MCF 10A (cell line): ENCODE results near the gene PTGR3. TPM values are rescaled to one million over a fixed set of nuclear protein-coding genes. Genes with fewer than 3 reads are reported as not detected.

Source experiments
- BruUV-seq: library from RNA; stranded (reverse); fragments of 400-500 nt; replicated peaks from 2 replicates; lab custom pipeline; 2021; lab: Mats Ljungman, UMichigan
- CTCF ChIA-PET: fragments of 300-600 bp; sonication (Branson Sonifier 250); formaldehyde crosslinking; extraction: SDS; loops from one replicate; lab custom pipeline; 2021; ENCODE audit warnings: antibody characterized with exemption, inconsistent platforms; lab: Yijun Ruan, JAX
- POLR2A ChIA-PET: fragments of 300-600, 350-650 bp; sonication (Branson Sonifier 250); formaldehyde crosslinking; extraction: SDS; loops from one replicate; lab custom pipeline; 2020; ENCODE audit warnings: antibody characterized with exemption, inconsistent platforms; lab: Yijun Ruan, JAX
- DNase-seq: peaks from one replicate; pipeline ENCODE4 v3.0.0-alpha.2; 2018; ENCODE audit not compliant: unreplicated experiment
- H3K27ac Mint-ChIP-seq: one replicate; pipeline ENCODE4 v1.8.0; 2022; ENCODE audit warnings: mild to moderate bottlenecking, low read depth, mixed read lengths; ENCODE audit not compliant: unreplicated experiment
- H3K27me3 Mint-ChIP-seq: one replicate; pipeline ENCODE4 v1.8.0; 2022; ENCODE audit warnings: mixed read lengths; ENCODE audit not compliant: insufficient read depth, unreplicated experiment
- H3K36me3 Mint-ChIP-seq: one replicate; pipeline ENCODE4 v1.8.0; 2022; ENCODE audit warnings: mild to moderate bottlenecking, moderate library complexity, mixed read lengths; ENCODE audit not compliant: insufficient read depth, unreplicated experiment
- H3K4me1 Mint-ChIP-seq: one replicate; pipeline ENCODE4 v1.8.0; 2022; ENCODE audit warnings: mixed read lengths; ENCODE audit not compliant: insufficient read depth, unreplicated experiment
- H3K4me3 Mint-ChIP-seq: one replicate; pipeline ENCODE4 v1.8.0; 2022; ENCODE audit warnings: mild to moderate bottlenecking, moderate library complexity, mixed read lengths; ENCODE audit not compliant: unreplicated experiment
- H3K9me3 Mint-ChIP-seq: one replicate; pipeline ENCODE4 v1.8.0; 2022; ENCODE audit warnings: mixed read lengths; ENCODE audit not compliant: unreplicated experiment
- CTCF ChIP-seq: fragments of 200-600 bp; IDR thresholded peaks from one replicate; pipeline ENCODE4 v1.8.0; 2022; ENCODE audit warnings: antibody characterized with exemption, mild to moderate bottlenecking; ENCODE audit not compliant: unreplicated experiment
- intact Hi-C: fragments of 100-400 bp; cut with micrococcal nuclease; formaldehyde crosslinking; loops from 2 replicates; pipeline ENCODE4 v1.14.1; 2022
- total RNA-seq: library from RNA; stranded (reverse); gene quantifications from 2 replicates; pipeline ENCODE4 v1.2.3, GENCODE V29; 2022

PTGR3 gene
- total RNA-seq, 1 experiment from 2014 or later = 20.6 TPM

GRCh38 chr18:75212751-75213090, 3.8 kb upstream of the PTGR3 start:
- H3K4me1 Mint-ChIP-seq = peaks cover 30% of the 10 kb centered on the region
- no peak overlapping the region for H3K27ac Mint-ChIP-seq
- no TSS peak for BruUV-seq
- no peak for TF ChIP-seq CTCF
- ChIA-PET CTCF (interaction anchor here (0.6 to 1.4 kb wide), 8 partner anchors 13 to 1245 kb away, joined by 3 to 4 read pairs (median 3); no protein-coding TSS in a partner anchor), POLR2A (interaction anchor here (0.6 to 1.9 kb wide), 11 partner anchors 12 to 1352 kb away, joined by 3 to 11 read pairs (median 4); no protein-coding TSS in a partner anchor)
- H3K36me3 Mint-ChIP-seq = peaks cover 6% of the 10 kb centered on the region
- H3K4me3 Mint-ChIP-seq = peak overlapping the region; percentile 70
- H3K9me3 Mint-ChIP-seq = no peaks in the 10 kb centered on the region
- intact Hi-C loops = loop anchor here (5.0 to 10.0 kb wide), 5 partner anchors 35 to 1140 kb away; no protein-coding TSS in a partner anchor
- H3K27me3 Mint-ChIP-seq = no peaks in the 10 kb centered on the region
- peak; percentile 5 for DNase-seq

GRCh38 chr18:75211953-75212750, 3.2 kb upstream of the PTGR3 start:
- CTCF ChIA-PET = interaction anchor here (0.6 to 1.4 kb wide), 8 partner anchors 13 to 1245 kb away, joined by 3 to 4 read pairs (median 3); no protein-coding TSS in a partner anchor
- no peak for TF ChIP-seq CTCF
- POLR2A ChIA-PET = interaction anchor here (0.8 to 2.7 kb wide), 10 partner anchors 13 to 1353 kb away, joined by 3 to 12 read pairs (median 4); no protein-coding TSS in a partner anchor
- Mint-ChIP-seq H3K27me3 (no peaks in the 10 kb centered on the region), H3K36me3 (peaks cover 6% of the 10 kb centered on the region), H3K27ac (no peak overlapping the region), H3K4me1 (peaks cover 35% of the 10 kb centered on the region), H3K9me3 (no peaks in the 10 kb centered on the region), H3K4me3 (peak overlapping the region; percentile 70)
- BruUV-seq = no TSS peak
- intact Hi-C loops = loop anchor here (2.0 to 10.0 kb wide), 6 partner anchors 35 to 1140 kb away; no protein-coding TSS in a partner anchor
- DNase-seq = peak; percentile 33

- no TSS peak for BruUV-seq
- Mint-ChIP-seq H3K9me3 (no peaks in the 10 kb centered on the region), H3K4me3 (peak overlapping the region; percentile 70), H3K36me3 (peaks cover 6% of the 10 kb centered on the region), H3K27ac (no peak overlapping the region), H3K27me3 (no peaks in the 10 kb centered on the region), H3K4me1 (peaks cover 39% of the 10 kb centered on the region)
- POLR2A ChIA-PET = interaction anchor here (2.7 to 3.8 kb wide), 2 partner anchors 267 to 614 kb away, joined by 12 to 28 read pairs; partner anchors contain the start of gene ZNF407
- CTCF ChIA-PET = interaction anchor here (1.3 kb wide), 1 partner anchor 580 kb away, joined by 4 read pairs; no protein-coding TSS in a partner anchor
- intact Hi-C loops = loop anchor here (2.0 to 10.0 kb wide), 6 partner anchors 36 to 1141 kb away; no protein-coding TSS in a partner anchor
- no peak for TF ChIP-seq CTCF
- no peak for DNase-seq
Measured at GRCh38 chr18:75211626-75211952, 2.6 kb upstream of the PTGR3 start.
